ENCODE results near the gene RIT1.
"Not testable (repeated sequence)": the region's sequence is repeated elsewhere in the genome, so short reads cannot be mapped to it uniquely, and the experiment has no call there.

RIT1 gene

GRCh38 chr1:155941845-155942531 lies 30.8 kb upstream of the RIT1 start:
- in situ Hi-C loops (cut with MboI; ENCODE audit: low sequenced_read_pairs) = no loop called here
- H3K9me3 ChIP-seq = no peaks in the 10 kb centered on the region
- H3K36me3 ChIP-seq (replicated peaks) = peaks cover 4% of the 10 kb centered on the region
- no peak for DNase-seq (ENCODE audit: low spot score in 2 of 2)
- H3K4me1 ChIP-seq = peaks cover 14% of the 10 kb centered on the region
- H3K4me3 ChIP-seq = no peak overlapping the region
- H3K27me3 ChIP-seq (ENCODE audit: low read depth) = no peaks in the 10 kb centered on the region

GRCh38 chr1:155940993-155941844 lies 30.1 kb upstream of the RIT1 start, which contains the start of gene RXFP4:
Gene RXFP4, plus strand, starts transcription at chr1:155941638. Its CDS starts 72 bp downstream, at chr1:155941710.
- no peaks in the 10 kb centered on the region for H3K27me3 ChIP-seq (ENCODE audit: low read depth)
- DNase-seq (ENCODE audit: low spot score in 2 of 2) = no peak
- H3K9me3 ChIP-seq = no peaks in the 10 kb centered on the region
- H3K4me3 ChIP-seq = no peak within 1 kb of the TSS
- in situ Hi-C loops (cut with MboI; ENCODE audit: low sequenced_read_pairs) = no loop called here
- peaks cover 14% of the 10 kb centered on the region for H3K4me1 ChIP-seq
- peaks cover 2% of the 10 kb centered on the region; the same call in 1 of the 2 replicates for H3K36me3 ChIP-seq (replicated peaks)

GRCh38 chr1:155940482-155940992 lies 29.4 kb upstream of the RIT1 start:
- in situ Hi-C loops (cut with MboI; ENCODE audit: low sequenced_read_pairs) = no loop called here
- DNase-seq (ENCODE audit: low spot score in 2 of 2) = no peak
- no peaks in the 10 kb centered on the region; the same call in 1 of the 2 replicates for H3K36me3 ChIP-seq (replicated peaks)
- no peaks in the 10 kb centered on the region for H3K9me3 ChIP-seq
- no peaks in the 10 kb centered on the region for H3K27me3 ChIP-seq (ENCODE audit: low read depth)
- peaks cover 14% of the 10 kb centered on the region for H3K4me1 ChIP-seq
- H3K4me3 ChIP-seq = no peak overlapping the region

GRCh38 chr1:155938220-155938627 lies 27.1 kb upstream of the RIT1 start:
- Histone ChIP-seq H3K4me1 (peaks cover 17% of the 10 kb centered on the region), H3K27me3 (ENCODE audit: low read depth) (no peaks in the 10 kb centered on the region), H3K36me3 (replicated peaks) (peaks cover 8% of the 10 kb centered on the region), H3K9me3 (no peaks in the 10 kb centered on the region), H3K4me3 (no peak overlapping the region)
- in situ Hi-C loops (cut with MboI; ENCODE audit: low sequenced_read_pairs) = loop anchor here (10.0 kb wide), 1 partner anchor 117 kb away; the partner anchor contains the start of genes LAMTOR2 and UBQLN4
- DNase-seq (ENCODE audit: low spot score in 2 of 2) = peak; percentile 47 to 74

- peaks cover 39% of the 10 kb centered on the region for H3K36me3 ChIP-seq (replicated peaks)
- H3K4me1 ChIP-seq = peaks cover 21% of the 10 kb centered on the region
- DNase-seq (ENCODE audit: low spot score in 2 of 2) = no peak
- no peaks in the 10 kb centered on the region for H3K27me3 ChIP-seq (ENCODE audit: low read depth)
- no peaks in the 10 kb centered on the region for H3K9me3 ChIP-seq
- in situ Hi-C loops (cut with MboI; ENCODE audit: low sequenced_read_pairs) = loop anchor here (10.0 kb wide), 1 partner anchor 120 kb away; the partner anchor contains the start of genes LAMTOR2 and UBQLN4
- H3K4me3 ChIP-seq = peak overlapping the region; percentile 86
Observed at GRCh38 chr1:155934936-155935590, 23.9 kb upstream of the RIT1 start.

- Histone ChIP-seq H3K4me3 (peak within 1 kb of the TSS; percentile 86), H3K4me1 (peaks cover 21% of the 10 kb centered on the region), H3K9me3 (no peaks in the 10 kb centered on the region), H3K36me3 (replicated peaks) (peaks cover 46% of the 10 kb centered on the region), H3K27me3 (ENCODE audit: low read depth) (no peaks in the 10 kb centered on the region)
- in situ Hi-C loops (cut with MboI; ENCODE audit: low sequenced_read_pairs) = loop anchor here (10.0 kb wide), 1 partner anchor 120 kb away; the partner anchor contains the start of genes LAMTOR2 and UBQLN4
- DNase-seq (ENCODE audit: low spot score in 2 of 2) = peak; percentile 96 to 99
Observed at GRCh38 chr1:155934097-155934935, 23.2 kb upstream of the RIT1 start, which contains the start of gene KHDC4. Gene KHDC4, minus strand, starts transcription at chr1:155934413. Its CDS starts 40 bp downstream, at chr1:155934373.

- Histone ChIP-seq H3K27me3 (ENCODE audit: low read depth) (no peaks in the 10 kb centered on the region), H3K36me3 (replicated peaks) (peaks cover 53% of the 10 kb centered on the region), H3K4me1 (peaks cover 21% of the 10 kb centered on the region), H3K9me3 (no peaks in the 10 kb centered on the region), H3K4me3 (peak overlapping the region; percentile 86)
- in situ Hi-C loops (cut with MboI; ENCODE audit: low sequenced_read_pairs) = loop anchor here (10.0 kb wide), 1 partner anchor 121 kb away; the partner anchor contains the start of genes LAMTOR2 and UBQLN4
- no peak for DNase-seq (ENCODE audit: low spot score in 2 of 2)
Observed at GRCh38 chr1:155933591-155934096, 22.5 kb upstream of the RIT1 start.

GRCh38 chr1:155932487-155932886 lies 21.3 kb upstream of the RIT1 start:
- H3K4me3 ChIP-seq = peak overlapping the region; percentile 86
- DNase-seq (ENCODE audit: low spot score in 2 of 2) = no peak
- peaks cover 62% of the 10 kb centered on the region for H3K36me3 ChIP-seq (replicated peaks)
- no peaks in the 10 kb centered on the region for H3K27me3 ChIP-seq (ENCODE audit: low read depth)
- H3K4me1 ChIP-seq = peaks cover 18% of the 10 kb centered on the region
- no peaks in the 10 kb centered on the region for H3K9me3 ChIP-seq
- in situ Hi-C loops (cut with MboI; ENCODE audit: low sequenced_read_pairs) = loop anchor here (10.0 kb wide), 1 partner anchor 122 kb away; the partner anchor contains the start of genes LAMTOR2 and UBQLN4

GRCh38 chr1:155932081-155932480 lies 20.9 kb upstream of the RIT1 start:
- Histone ChIP-seq H3K4me1 (peaks cover 18% of the 10 kb centered on the region), H3K36me3 (replicated peaks) (peaks cover 67% of the 10 kb centered on the region), H3K4me3 (0 out of 2 replicates have a peak overlapping the region, but pooled peaks have one; percentile 3), H3K9me3 (no peaks in the 10 kb centered on the region), H3K27me3 (ENCODE audit: low read depth) (no peaks in the 10 kb centered on the region)
- no peak for DNase-seq (ENCODE audit: low spot score in 2 of 2)
- in situ Hi-C loops (cut with MboI; ENCODE audit: low sequenced_read_pairs) = loop anchor here (10.0 kb wide), 1 partner anchor 123 kb away; the partner anchor contains the start of genes LAMTOR2 and UBQLN4

GRCh38 chr1:155931332-155932038 lies 20.3 kb upstream of the RIT1 start:
- no peaks in the 10 kb centered on the region for H3K27me3 ChIP-seq (ENCODE audit: low read depth)
- in situ Hi-C loops (cut with MboI; ENCODE audit: low sequenced_read_pairs) = loop anchor here (10.0 kb wide), 1 partner anchor 123 kb away; the partner anchor contains the start of genes LAMTOR2 and UBQLN4
- no peak for DNase-seq (ENCODE audit: low spot score in 2 of 2)
- no peak overlapping the region for H3K4me3 ChIP-seq
- H3K36me3 ChIP-seq (replicated peaks) = peaks cover 72% of the 10 kb centered on the region
- no peaks in the 10 kb centered on the region for H3K9me3 ChIP-seq
- H3K4me1 ChIP-seq = peaks cover 18% of the 10 kb centered on the region

- in situ Hi-C loops (cut with MboI; ENCODE audit: low sequenced_read_pairs) = loop anchor here (10.0 kb wide), 1 partner anchor 124 kb away; the partner anchor contains the start of genes LAMTOR2 and UBQLN4
- H3K27me3 ChIP-seq (ENCODE audit: low read depth); DNase-seq (ENCODE audit: low spot score in 2 of 2); H3K4me3 ChIP-seq; H3K9me3 ChIP-seq: not testable (repeated sequence)
- Histone ChIP-seq H3K4me1 (peaks cover 18% of the 10 kb centered on the region), H3K36me3 (replicated peaks) (peaks cover 80% of the 10 kb centered on the region)
Observed at GRCh38 chr1:155930725-155931124, 19.6 kb upstream of the RIT1 start.
